ENCODE results near the gene ZFP91.

DNA sequence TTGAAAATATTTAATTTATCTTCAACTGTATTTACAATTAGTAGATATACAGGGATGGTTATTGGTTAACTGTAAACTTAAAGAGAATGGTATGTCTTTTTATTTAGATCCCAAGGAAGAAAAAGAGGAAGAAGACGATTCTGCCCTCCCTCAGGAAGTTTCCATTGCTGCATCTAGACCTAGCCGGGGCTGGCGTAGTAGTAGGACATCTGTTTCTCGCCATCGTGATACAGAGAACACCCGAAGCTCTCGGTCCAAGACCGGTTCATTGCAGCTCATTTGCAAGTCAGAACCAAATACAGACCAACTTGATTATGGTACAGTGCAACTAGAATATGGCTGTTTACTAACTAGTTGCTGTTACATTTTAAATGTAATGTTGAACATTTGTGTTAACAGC lies 30.9 kb downstream of the ZFP91 start:
- TF ChIP-seq EZH2phosphoT487 (IDR thresholded peaks at IDR 0.05; ENCODE audit: borderline replicate concordance, low read depth, low read length), result no peak
- TF ChIP-seq, protein P1, sequence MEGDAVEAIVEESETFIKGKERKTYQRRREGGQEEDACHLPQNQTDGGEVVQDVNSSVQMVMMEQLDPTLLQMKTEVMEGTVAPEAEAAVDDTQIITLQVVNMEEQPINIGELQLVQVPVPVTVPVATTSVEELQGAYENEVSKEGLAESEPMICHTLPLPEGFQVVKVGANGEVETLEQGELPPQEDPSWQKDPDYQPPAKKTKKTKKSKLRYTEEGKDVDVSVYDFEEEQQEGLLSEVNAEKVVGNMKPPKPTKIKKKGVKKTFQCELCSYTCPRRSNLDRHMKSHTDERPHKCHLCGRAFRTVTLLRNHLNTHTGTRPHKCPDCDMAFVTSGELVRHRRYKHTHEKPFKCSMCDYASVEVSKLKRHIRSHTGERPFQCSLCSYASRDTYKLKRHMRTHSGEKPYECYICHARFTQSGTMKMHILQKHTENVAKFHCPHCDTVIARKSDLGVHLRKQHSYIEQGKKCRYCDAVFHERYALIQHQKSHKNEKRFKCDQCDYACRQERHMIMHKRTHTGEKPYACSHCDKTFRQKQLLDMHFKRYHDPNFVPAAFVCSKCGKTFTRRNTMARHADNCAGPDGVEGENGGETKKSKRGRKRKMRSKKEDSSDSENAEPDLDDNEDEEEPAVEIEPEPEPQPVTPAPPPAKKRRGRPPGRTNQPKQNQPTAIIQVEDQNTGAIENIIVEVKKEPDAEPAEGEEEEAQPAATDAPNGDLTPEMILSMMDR (conservative IDR thresholded peaks at IDR 0.05; ENCODE audit: low read length), result no peak

All from OCI-LY7 (cell line).